NCI-H748 treated with DMSO at 0.1 percent for 48 hours (cell line): ENCODE measurements around the gene FUT3.

ENCODE experiments used
- DNase-seq: peaks from one replicate; lab custom pipeline; 2025; lab: John Stamatoyannopoulos, UW

The FUT3 gene

GRCh38 chr19:5823579-5824281 lies 27.5 kb downstream of the FUT3 start:
- no peak for DNase-seq

GRCh38 chr19:5822181-5822844 lies 28.9 kb downstream of the FUT3 start:
- DNase-seq: no peak

- DNase-seq: no peak
These were observed 29.6 kb downstream of the FUT3 start for GRCh38 chr19:5821521-5822180.

- DNase-seq: no peak
These were observed 30.5 kb downstream of the FUT3 start for GRCh38 chr19:5820785-5821184.

- DNase-seq: no peak
These were observed 32.7 kb downstream of the FUT3 start for GRCh38 chr19:5818594-5818993.

- no peak for DNase-seq
These were observed 34.0 kb downstream of the FUT3 start for GRCh38 chr19:5817218-5817617.

- DNase-seq: no peak
These were observed 36.4 kb downstream of the FUT3 start for GRCh38 chr19:5814852-5815246.

- no peak for DNase-seq
These were observed 37.0 kb downstream of the FUT3 start for GRCh38 chr19:5814123-5814851.

- DNase-seq: no peak
These were observed 40.1 kb downstream of the FUT3 start for GRCh38 chr19:5811117-5811516.

GRCh38 chr19:5809469-5809868 lies 41.8 kb downstream of the FUT3 start:
- no peak for DNase-seq

GRCh38 chr19:5809053-5809452 lies 42.2 kb downstream of the FUT3 start:
- DNase-seq: no peak

- no peak for DNase-seq
These were observed 43.0 kb downstream of the FUT3 start for GRCh38 chr19:5808120-5808816.

- DNase-seq: no peak
These were observed 44.3 kb downstream of the FUT3 start for GRCh38 chr19:5806905-5807304.

- DNase-seq: no peak
These were observed 45.1 kb downstream of the FUT3 start for GRCh38 chr19:5806133-5806489.

GRCh38 chr19:5805462-5806132 lies 45.7 kb downstream of the FUT3 start:
- DNase-seq: peak; percentile 25

GRCh38 chr19:5804516-5805461 lies 46.5 kb downstream of the FUT3 start, which contains the start of gene NRTN:
TSS of gene NRTN (plus strand) at chr19:5805067. CDS start at chr19:5824166, 19,099 bp downstream.
- DNase-seq: no peak

- DNase-seq: peak; percentile 51
These were observed 47.3 kb downstream of the FUT3 start for GRCh38 chr19:5803752-5804515.

GRCh38 chr19:5803441-5803751 lies 47.9 kb downstream of the FUT3 start:
- DNase-seq: no peak

GRCh38 chr19:5801796-5802619 lies 49.2 kb downstream of the FUT3 start:
- no peak for DNase-seq
